NB4 (cell line): ENCODE data around the gene AIG1.

Experiments
- MYC ChIP-seq: IDR thresholded peaks from 2 replicates; pipeline ENCODE4 v1.6.1; 2011; ENCODE audit warnings: low read depth, low read length
- POLR2A ChIP-seq: IDR thresholded peaks from 2 replicates; pipeline ENCODE4 v1.6.1; 2011; ENCODE audit warnings: mild to moderate bottlenecking; ENCODE audit not compliant: insufficient read length; ENCODE audit errors: extremely low read depth
- TF ChIP-seq, protein P1 (sequence below): IDR thresholded peaks from one replicate; pipeline ENCODE4 v1.5.1; 2012; ENCODE audit warnings: low read depth, low read length
- TF ChIP-seq, protein P2 (sequence below): IDR thresholded peaks from 2 replicates; pipeline ENCODE4 v1.6.1; 2011; ENCODE audit warnings: low read depth, low read length

DNA sequence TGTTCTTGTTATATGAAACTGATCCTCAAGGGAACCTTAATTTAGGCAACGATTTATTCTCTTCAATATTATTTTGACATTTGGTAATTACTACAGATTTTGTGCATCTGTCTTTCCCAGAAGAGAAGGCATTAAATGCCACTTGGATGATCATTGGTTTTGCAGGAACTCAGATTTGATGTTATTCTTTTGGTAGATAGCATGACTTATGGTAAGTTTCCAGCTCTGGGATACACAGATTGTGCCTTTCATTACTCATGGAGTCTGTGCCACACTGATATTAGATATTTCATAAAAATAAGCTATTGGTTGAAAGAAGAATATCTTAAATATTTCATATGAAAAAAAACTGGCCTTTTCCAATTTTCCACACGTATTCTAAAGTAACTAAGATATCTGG lies 120.1 kb downstream of the AIG1 start:
- TF ChIP-seq, protein P1, sequence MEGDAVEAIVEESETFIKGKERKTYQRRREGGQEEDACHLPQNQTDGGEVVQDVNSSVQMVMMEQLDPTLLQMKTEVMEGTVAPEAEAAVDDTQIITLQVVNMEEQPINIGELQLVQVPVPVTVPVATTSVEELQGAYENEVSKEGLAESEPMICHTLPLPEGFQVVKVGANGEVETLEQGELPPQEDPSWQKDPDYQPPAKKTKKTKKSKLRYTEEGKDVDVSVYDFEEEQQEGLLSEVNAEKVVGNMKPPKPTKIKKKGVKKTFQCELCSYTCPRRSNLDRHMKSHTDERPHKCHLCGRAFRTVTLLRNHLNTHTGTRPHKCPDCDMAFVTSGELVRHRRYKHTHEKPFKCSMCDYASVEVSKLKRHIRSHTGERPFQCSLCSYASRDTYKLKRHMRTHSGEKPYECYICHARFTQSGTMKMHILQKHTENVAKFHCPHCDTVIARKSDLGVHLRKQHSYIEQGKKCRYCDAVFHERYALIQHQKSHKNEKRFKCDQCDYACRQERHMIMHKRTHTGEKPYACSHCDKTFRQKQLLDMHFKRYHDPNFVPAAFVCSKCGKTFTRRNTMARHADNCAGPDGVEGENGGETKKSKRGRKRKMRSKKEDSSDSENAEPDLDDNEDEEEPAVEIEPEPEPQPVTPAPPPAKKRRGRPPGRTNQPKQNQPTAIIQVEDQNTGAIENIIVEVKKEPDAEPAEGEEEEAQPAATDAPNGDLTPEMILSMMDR, result no peak
- TF ChIP-seq POLR2A, result no peak
- TF ChIP-seq MYC, result no peak
- TF ChIP-seq, protein P2, sequence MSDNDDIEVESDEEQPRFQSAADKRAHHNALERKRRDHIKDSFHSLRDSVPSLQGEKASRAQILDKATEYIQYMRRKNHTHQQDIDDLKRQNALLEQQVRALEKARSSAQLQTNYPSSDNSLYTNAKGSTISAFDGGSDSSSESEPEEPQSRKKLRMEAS, result no peak
